ENCODE data around the gene LEO1.
"Not testable (repeated sequence)": the region's sequence is repeated elsewhere in the genome, so short reads cannot be mapped to it uniquely, and the experiment has no call there.

The LEO1 gene

GRCh38 chr15:52003089-52003488 lies 31.5 kb upstream of the LEO1 start:
- not testable (repeated sequence) for DNase-seq

- no peak for DNase-seq
Measured at GRCh38 chr15:52002351-52002750, 30.8 kb upstream of the LEO1 start.

- no peak for DNase-seq
Measured at GRCh38 chr15:51992953-51993352, 21.4 kb upstream of the LEO1 start.

GRCh38 chr15:51991141-51991540 lies 19.6 kb upstream of the LEO1 start:
- no peak for DNase-seq

- no peak for DNase-seq
Measured at GRCh38 chr15:51982770-51983103, 11.2 kb upstream of the LEO1 start.

GRCh38 chr15:51982013-51982769 lies 10.6 kb upstream of the LEO1 start:
- DNase-seq = peak; percentile 84

- no peak for DNase-seq
Measured at GRCh38 chr15:51973775-51974174, 2.2 kb upstream of the LEO1 start.

- no peak for DNase-seq
Measured at GRCh38 chr15:51973220-51973619, 1.6 kb upstream of the LEO1 start.

GRCh38 chr15:51971032-51971374 lies 575 bp downstream of the LEO1 start:
- DNase-seq = no peak

GRCh38 chr15:51970132-51970817 lies 1.3 kb downstream of the LEO1 start:
- no peak for DNase-seq

GRCh38 chr15:51969728-51970127 lies 1.9 kb downstream of the LEO1 start:
- DNase-seq = no peak

GRCh38 chr15:51967583-51967982 lies 4.0 kb downstream of the LEO1 start:
- no peak for DNase-seq

GRCh38 chr15:51966192-51966591 lies 5.4 kb downstream of the LEO1 start:
- DNase-seq = no peak

- no peak for DNase-seq
Measured at GRCh38 chr15:51965691-51966090, 5.9 kb downstream of the LEO1 start.

GRCh38 chr15:51955504-51955903 lies 16.1 kb downstream of the LEO1 start:
- DNase-seq = no peak

GRCh38 chr15:51952805-51953204 lies 18.8 kb downstream of the LEO1 start:
- no peak for DNase-seq

- no peak for DNase-seq
Measured at GRCh38 chr15:51947124-51947523, 24.5 kb downstream of the LEO1 start.

- no peak for DNase-seq
Measured at GRCh38 chr15:51939216-51939615, 32.4 kb downstream of the LEO1 start.

GRCh38 chr15:51938286-51938685 lies 33.3 kb downstream of the LEO1 start:
- no peak for DNase-seq

- DNase-seq = no peak
Measured at GRCh38 chr15:51936105-51936478, 35.5 kb downstream of the LEO1 start.

GRCh38 chr15:51935466-51936104 lies 36.0 kb downstream of the LEO1 start:
- no peak for DNase-seq

GRCh38 chr15:51932161-51932560 lies 39.4 kb downstream of the LEO1 start:
- DNase-seq = no peak

GRCh38 chr15:51931638-51932037 lies 39.9 kb downstream of the LEO1 start:
- no peak for DNase-seq

- DNase-seq = no peak
Measured at GRCh38 chr15:51931016-51931415, 40.6 kb downstream of the LEO1 start.

Measured in fibroblast of upper back skin (primary cell).